Measurements from ENCODE around the gene PFKP.

GRCh38 chr10:3149918-3150317 is 82.6 kb downstream of the PFKP start:
- TF ChIP-seq CTCF (IDR thresholded peaks at IDR 0.05) (no peak), ZFX (IDR thresholded peaks at IDR 0.05; ENCODE audit: borderline replicate concordance) (no peak)
